ENCODE data around the gene RNF141.

RNF141 gene

DNA sequence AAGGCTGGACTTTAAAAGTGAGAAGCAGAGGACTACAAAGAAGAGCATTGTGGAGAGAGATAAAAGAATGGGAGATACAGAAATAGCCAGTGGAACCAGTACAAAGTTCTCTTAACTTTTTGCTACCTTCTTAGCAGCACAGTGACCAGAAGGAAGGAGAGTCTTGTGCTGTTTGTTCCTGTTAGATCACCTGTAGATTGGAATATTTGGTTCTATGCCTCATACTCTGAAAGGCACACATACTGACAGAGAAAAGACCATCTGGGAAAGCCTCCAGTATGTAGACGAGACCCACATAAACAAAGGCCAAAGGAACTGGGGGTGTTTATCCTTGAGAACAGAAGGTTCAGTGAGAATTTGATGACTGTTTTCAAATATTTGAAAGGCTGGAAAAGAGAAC lies 18.7 kb downstream of the RNF141 start:
- DNase-seq, result no peak

DNA sequence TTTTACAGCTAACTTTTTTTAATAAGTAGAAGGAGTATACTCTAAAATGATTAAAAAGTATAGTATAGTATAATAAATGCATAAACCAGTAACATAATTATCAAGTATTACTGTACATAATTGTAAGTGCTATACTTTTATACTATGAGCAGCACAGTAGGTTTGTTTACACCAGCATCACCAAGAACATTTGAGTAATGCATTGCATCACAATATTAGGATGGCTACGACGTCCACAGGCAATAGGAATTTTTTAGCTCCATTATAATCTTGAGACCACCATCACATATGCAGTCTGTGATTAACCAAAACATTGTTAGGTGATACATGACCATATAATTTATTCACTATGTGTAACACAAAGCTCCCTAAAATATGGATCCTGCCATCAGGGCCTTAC lies 20.4 kb downstream of the RNF141 start:
- no peak for DNase-seq

- DNase-seq, result no peak
Observed at GRCh38 chr11:10519630-10520029, 21.4 kb downstream of the RNF141 start.

DNA sequence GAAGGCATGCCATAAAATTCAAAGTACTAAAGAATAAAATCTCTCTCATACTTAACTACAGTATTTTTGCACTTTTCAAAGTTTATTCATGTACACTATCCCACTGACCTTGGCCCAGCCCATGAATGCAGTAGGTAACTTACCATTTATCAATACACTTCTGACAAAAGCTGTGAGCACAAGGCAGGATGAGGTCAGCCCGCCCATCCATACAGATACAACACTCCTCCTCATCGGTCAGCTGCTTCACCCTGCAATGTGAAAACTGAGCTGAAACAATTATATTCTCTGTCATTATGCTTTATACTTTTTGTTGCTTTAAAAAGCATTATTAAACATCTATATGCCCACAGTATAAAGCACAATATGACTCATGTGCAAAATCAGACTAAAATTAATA lies 22.1 kb downstream of the RNF141 start:
- no peak for DNase-seq

GRCh38 chr11:10518123-10518522 lies 22.9 kb downstream of the RNF141 start:
- no peak for DNase-seq

DNA sequence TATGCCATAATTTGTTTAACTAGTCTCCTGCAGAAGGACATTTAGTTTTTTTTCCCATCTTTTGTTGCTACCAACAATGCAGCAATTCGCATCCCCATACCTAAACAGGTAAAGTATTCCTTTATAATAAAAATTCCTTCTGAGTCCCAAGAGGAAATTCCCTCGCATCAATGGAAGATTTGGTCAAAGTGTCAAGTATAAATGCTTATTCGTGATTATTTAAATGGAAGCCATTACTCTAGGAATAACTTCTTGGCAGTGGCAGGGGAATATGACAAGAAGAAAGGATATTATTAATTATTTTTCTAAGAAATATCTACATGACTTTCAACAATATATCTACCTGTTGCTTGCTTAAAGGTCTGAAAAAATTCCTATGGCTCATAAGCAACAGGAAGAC lies 25.6 kb downstream of the RNF141 start:
- DNase-seq, result no peak

GRCh38 chr11:10514709-10515108 lies 26.3 kb downstream of the RNF141 start:
- DNase-seq, result no peak

DNA sequence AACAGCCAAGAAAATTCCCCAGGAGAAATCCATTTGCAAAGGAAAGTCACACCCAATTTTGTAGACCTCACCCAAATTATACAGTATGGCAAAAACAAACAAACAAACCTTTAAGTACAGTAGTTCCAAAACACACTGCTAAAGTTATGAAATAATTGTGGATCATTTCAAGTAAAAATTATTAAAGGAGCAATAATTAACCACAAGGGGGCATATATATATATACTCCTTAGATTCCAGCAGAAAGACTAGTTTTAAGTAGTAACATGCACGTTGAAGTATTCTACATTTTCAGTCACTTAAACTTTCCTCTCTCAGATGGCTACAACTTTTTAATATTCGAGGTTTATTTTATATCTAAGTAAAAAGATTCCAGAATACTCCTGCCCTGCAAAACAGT lies 26.8 kb downstream of the RNF141 start:
- DNase-seq, result no peak

GRCh38 chr11:10511181-10511621 lies 29.8 kb downstream of the RNF141 start:
- DNase-seq, result no peak

DNA sequence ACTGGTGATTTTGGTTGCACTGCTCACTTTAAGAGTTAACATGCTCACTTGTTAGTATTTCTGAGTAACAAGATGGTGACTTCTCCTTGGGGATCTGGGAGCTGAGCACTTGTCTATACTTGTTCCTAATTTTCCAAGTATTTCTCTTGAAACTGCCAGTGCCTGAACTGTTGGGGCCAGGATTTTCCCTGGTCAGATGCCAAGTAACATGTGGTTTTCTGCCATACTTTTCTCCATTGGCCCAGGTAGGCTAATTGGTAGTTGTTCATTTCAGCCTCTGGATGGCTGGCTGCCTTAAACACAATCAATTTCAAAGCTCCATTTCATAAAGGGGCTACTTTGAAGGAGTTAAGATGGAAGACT lies 35.0 kb downstream of the RNF141 start:
- DNase-seq, result no peak

DNA sequence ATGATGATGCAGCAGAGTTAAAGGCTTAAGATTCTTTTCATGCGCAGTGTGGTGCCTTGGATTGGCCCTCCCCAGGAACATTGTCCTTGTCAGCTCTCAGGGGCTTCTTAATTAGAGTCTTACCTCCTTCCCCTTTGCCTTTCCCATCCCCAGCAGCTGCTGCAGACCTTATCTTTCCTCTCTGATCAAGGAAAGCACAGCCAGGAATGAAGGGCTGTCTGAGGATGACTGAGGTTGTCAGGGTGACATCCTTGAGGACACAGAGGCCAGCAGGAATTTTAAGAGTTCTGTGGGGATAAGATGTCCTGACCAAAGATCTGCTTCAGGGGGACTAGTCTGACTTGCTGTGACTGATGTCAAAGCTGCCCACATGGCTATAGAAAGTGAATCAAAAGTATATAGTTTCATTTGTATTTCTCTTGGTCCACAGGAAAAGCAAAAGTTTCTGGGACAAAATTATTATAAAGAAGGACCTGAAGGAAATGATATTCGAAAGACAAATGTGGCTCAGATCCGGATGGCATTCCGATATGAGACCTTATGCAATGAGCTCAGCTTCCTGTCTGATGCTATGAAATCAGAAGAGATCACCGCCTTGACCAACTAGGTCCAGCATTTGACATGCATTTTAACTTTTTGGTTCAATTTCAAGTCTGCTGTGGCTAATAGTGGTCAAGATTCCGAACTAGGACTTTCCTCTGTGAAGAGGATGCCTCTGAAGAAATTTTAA lies 35.5 kb downstream of the RNF141 start:
- no peak for DNase-seq

GRCh38 chr11:10504490-10504889 lies 36.5 kb downstream of the RNF141 start:
- no peak for DNase-seq

GRCh38 chr11:10503777-10504480 lies 37.1 kb downstream of the RNF141 start:
- no peak for DNase-seq

DNA sequence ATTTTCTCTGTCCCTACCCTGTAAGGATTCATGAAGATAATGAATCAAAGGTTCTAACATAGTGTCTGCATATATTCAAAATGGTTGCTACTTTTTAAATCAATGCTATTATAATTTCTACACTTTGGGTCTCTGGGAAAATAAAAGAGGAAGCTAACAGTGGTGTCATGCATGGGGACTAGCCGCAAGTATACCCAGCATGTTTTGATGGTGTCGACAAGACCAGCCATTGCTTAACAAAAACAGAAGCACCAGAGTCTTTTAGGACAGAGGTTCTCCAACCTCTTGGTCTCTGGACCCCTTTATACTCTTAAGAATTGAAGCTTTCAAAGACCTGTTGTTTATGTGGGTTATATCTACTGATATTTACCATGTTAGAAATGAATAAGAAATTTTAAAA lies 37.8 kb downstream of the RNF141 start:
- no peak for DNase-seq

GRCh38 chr11:10502770-10503169 lies 38.2 kb downstream of the RNF141 start:
- DNase-seq, result no peak

DNA sequence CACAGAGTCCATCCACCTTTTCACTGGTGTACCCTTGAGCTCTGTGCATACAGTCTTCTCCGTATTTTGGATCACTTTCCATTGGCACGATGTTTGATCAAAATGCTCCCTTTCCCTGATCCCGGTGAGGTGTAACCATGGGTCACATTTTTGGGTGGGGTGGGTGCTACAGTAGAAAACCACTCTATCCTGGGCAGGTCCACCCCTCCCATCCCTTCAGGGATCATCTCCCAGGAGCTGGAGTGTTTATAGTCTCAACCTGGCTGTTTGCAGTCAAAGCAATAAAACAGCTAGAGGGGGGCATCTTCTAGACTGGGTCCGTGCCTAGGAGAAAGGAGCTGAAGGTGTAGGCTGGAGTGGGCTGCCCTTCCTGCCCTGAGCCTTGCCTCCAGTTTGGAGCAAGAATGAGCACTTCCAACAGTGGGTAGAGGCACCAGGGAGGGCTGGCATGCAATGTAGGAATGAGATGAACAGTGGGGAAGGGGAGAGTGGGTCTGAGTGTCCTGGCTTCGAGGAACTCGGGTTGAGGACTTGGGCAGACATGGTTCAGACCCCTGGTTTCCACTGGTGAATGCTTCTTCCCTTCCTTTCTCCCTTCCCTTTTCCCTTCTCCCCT lies 38.8 kb downstream of the RNF141 start:
- DNase-seq, result no peak

DNA sequence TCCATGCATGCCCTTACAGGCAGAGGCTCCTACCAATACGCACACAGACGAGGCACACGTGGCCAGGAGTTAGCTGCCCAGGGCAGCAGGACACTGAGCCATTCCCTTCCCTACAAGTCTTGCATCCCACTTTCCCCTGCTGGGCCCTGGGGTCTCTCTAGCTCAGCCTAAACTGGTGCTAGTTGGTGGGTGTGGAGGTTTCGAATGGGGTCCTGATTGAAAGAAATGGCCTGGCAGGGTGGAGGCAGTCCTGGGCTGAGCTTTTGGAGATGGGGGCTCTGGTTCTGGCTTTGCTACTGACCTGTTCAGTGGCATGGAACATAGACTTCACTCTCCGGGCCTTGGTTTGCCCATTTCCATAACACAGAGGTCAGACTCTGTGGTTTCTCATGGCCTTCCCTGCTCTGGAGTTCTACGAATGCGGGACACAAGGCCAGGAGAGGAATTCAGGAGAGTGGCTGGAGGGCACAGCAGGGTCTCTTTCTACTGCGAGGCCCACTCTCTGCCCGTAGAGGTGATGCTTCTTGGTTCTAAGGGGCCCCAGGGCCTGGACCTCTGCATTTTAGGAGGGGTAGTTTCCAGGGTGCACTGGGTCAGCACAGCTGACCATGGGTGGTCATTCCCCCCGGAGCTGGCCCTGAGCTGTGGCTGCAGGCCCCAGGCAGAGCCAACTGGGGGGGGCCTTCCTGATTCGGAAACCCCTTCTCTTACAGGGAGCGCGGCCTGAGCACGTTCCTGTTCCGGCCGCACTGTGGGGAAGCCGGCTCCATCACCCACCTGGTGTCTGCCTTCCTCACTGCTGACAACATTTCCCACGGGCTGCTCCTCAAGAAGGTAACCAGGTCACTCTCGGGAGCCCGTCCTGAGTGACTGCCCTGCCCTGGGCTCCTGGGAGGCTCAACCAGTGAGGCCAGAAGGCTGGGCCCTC lies 40.0 kb downstream of the RNF141 start:
- DNase-seq, result no peak

DNA sequence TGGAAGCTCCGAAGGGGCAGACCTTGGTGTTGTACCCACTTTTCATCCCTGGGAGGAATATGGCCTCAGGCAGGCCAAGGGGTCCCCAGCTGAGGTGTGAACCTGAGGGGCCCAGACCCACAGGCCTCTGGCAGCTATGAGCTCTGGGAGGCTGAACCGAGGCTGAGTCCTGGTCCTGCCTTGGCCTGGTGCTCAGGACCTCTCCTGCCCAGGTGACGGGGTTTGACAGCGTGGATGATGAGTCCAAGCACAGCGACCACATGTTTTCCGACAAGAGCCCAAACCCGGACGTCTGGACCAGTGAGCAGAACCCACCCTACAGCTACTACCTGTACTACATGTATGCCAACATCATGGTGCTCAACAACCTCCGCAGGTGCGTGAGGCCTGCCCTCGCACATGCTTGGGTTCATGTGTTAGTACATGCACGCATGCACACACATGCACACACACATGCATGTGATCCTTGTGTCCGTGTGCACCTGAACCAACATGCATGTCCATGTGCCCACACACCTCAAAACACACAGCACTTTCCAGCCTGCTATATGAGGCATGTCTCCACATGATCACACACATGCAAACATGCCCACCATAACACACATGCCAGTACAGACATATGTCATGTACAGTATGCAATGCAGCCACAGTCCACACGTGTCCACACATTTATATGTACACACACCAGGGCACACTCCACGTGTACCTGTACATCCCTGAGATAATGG lies 40.9 kb downstream of the RNF141 start:
- DNase-seq, result no peak

GRCh38 chr11:10499452-10499851 lies 41.5 kb downstream of the RNF141 start:
- no peak for DNase-seq

DNA sequence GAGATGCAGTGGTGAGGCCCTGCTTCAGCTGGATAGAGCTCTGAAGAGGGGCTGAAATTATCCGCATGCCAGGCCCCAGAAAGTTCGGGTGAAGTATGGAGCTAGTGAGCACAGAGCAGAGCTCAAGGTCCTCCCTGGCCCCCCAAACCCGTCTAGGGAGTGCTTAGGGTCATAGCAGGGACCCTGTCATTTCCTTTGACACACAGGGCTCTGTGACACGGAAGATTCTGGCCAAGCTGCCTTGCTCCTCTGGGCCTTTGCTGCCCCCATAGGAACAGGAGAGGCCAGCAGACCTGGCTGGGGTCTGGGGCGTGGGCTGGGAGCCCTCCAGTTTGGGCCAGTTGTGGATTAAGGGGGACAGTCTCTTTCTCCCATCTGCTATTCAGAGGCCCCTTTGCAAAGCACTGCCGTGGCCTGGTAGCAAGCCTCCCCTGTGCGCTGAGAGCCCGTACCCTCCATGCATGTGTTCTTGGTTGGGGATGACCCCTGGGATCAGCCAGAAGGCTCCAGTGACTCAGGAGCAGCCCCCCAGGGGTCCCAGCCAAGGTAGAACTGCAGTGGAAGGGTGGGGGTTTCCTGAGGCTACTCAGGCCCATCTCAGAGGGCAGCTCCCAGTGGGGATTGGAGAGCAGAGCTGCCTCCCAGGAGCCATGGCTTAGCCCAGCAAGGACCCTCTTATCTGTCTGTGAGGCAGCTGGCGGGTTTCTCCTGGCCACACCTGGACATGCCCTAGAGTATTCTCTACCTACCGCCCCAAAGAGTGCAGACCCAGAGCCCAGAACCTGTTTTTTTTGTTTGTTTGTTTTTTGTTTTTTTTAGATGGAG lies 42.3 kb downstream of the RNF141 start:
- DNase-seq, result no peak

GRCh38 chr11:10498022-10498400 lies 43.0 kb downstream of the RNF141 start:
- DNase-seq, result no peak

All from NCI-H2227 treated with DMSO at 0.1 percent for 48 hours (cell line).